Daoy (cell line): ENCODE measurements around the gene PHF21B. TPM values are rescaled to one million over a fixed set of nuclear protein-coding genes. Genes with fewer than 3 reads are reported as not detected.

Experiments used
- DNase-seq: peaks from one replicate; pipeline ENCODE4 v3.0.0-alpha.2; 2015; ENCODE audit warnings: low read depth
- total RNA-seq: library from RNA; depleted of rRNA; stranded (reverse); fragments of >200 nt; shearing (Covaris generic); gene quantifications from 2 replicates; pipeline ENCODE4 v1.2.3, GENCODE V29; 2014

The PHF21B gene
- total RNA-seq, 1 experiment from 2014 or later: 0.57 TPM

DNA sequence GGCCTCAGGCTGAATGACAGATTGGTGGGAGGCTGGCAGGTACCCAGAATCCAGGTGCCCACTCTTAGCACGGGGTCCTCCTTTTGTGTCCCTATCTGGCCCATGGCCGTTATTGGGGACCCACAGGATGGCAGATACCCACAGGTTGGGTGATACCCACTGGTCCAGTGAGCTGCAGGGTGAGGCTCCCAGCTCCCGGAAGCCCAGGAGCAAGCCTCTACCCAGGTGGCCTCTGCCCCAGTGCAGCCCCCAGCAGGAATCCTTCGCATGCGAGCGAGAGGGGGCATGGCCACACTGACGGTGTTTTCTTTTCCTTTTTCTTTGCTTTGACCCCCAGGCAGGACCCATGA, 116.1 kb downstream of the PHF21B start:
- DNase-seq: no peak

- DNase-seq: no peak
Observed at GRCh38 chr22:44892803-44893730, 116.7 kb downstream of the PHF21B start.

GRCh38 chr22:44892243-44892642, 117.6 kb downstream of the PHF21B start:
- DNase-seq: no peak

- DNase-seq: no peak
Observed at GRCh38 chr22:44891791-44892190, 118.0 kb downstream of the PHF21B start.

DNA sequence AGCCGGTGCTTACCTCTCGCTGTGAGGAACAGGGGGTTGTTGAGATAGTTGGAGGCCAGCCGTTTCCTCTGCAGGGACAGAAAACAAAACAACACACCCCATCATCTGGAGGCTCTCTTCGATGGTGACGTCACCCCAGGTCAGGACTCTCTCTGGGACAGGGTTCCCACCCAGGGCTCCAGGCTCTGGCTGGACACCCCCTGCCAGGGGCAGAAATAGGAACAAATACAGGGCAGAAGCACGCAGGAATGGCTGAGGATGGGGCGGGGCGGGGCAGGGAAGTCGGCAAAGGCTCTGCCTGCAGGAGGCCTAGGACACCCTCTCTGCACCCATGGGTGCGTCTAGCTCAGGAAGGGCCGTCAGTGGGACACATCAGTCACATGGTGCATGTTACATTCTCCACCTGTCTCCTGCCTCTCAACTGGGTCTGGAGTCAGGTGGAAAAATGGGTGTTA, 118.5 kb downstream of the PHF21B start:
- no peak for DNase-seq

GRCh38 chr22:44890416-44891292, 119.2 kb downstream of the PHF21B start:
- DNase-seq: no peak

GRCh38 chr22:44889255-44889878, 120.4 kb downstream of the PHF21B start:
- DNase-seq: peak; percentile 20

GRCh38 chr22:44888491-44889254, 121.1 kb downstream of the PHF21B start:
- DNase-seq: no peak

DNA sequence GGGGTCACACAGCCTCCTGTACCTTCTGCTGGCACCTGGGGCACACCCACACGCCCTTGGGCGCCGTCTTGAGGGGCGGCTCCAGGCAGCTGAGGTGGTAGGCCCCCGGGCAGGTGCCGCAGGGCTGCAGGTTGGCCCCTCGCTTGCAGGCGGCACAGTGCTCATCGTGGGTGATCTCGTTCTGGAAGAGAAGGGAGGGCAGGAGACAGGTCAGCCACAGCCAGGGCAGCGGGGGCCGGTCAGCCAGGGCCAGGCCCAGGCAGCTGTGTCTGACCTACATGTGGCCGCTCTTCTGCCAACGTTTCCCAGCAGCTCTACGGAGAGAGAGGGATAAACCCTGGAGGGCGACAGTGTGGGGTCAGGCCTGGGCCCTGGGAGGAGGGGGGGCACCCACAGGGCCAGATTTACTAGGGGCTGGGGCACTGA, 121.9 kb downstream of the PHF21B start:
- DNase-seq: no peak

DNA sequence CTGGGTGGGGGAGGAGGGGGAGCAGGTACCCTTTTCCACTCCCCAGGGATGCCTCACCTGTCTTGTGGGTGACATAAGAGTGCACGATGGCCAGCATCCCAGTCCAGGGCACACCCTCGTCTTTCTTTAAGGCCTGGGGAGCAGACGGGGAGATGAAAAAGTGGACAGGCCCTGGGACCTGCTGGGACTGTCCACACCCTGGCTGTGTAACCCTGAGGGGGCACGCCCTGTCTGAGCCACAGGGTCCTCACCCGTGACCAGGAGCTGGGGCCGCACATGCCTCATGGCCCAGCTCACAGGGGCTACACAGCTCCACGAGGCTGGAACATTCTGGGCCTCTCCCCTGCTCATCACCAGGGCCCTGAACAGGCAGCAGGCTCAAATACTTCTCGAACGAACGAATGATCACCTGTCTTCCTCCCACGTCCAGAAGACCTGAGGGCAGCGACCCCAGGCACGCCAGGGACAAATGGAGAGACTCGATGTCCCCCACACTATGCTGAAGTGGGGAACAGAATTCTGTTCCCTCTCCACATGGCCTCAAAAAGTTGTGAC, 123.9 kb downstream of the PHF21B start:
- DNase-seq: no peak

GRCh38 chr22:44884968-44885805, 124.6 kb downstream of the PHF21B start:
- DNase-seq: no peak

DNA sequence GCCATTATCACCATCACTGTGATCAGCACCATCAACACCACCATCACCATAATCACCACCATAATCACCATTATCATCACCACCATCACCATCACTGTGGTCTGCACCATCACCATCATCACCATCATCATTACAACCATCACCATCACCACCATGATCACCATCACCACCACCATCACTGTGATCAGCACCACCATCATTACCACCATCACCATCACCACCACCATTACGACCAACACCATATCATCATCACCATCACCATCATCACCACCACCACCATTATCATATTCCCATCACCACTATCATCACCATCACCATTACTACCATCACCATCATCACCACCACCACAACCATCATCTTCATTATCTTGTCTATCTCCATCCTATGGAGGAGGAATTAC, 125.2 kb downstream of the PHF21B start:
- no peak for DNase-seq

DNA sequence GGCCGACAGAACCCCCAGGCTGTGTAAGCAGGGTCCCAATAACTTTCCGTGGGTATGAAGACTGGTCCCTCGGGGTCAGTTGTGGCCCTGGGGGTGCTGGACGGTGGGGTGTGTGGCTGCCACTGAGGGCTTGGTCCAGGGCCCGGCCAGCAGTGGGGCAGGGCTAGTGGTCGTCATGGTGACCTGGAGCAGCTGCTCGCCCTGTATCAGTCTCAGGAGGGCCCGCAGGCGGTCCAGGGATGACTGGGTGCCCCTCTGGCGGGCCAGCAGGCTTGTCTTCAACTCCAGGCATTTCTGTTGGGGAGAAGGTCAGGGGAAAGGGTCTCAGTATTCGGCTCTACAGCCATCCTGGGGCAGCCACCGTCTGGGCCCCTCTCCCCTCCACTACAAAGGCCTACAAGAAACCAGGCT, 126.8 kb downstream of the PHF21B start:
- no peak for DNase-seq

GRCh38 chr22:44882226-44882905, 127.4 kb downstream of the PHF21B start:
- DNase-seq: no peak

DNA sequence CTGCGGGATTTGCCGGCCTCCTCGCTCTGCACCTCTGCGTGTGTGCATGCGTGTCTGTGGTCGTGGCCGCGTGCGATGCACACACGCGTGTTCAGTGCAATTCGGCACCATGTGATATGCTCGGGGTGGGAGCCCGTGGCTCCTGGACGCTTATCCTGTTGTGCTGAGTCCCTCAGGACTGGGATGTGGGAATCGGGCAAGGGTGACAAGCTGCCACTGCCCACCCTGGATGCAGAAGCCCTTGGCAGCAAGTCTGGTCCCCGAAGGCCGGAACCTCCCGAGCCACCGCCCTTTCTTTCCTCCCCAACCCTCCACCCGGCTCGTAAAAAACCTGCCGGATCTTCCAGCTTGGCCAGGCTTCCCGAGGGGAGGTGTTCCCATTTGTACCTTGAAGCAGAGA, 128.2 kb downstream of the PHF21B start:
- DNase-seq: no peak

- DNase-seq: no peak
Observed at GRCh38 chr22:44880610-44881290, 129.1 kb downstream of the PHF21B start.

- no peak for DNase-seq
Observed at GRCh38 chr22:44879301-44879680, 130.5 kb downstream of the PHF21B start.

GRCh38 chr22:44878483-44879300, 131.1 kb downstream of the PHF21B start:
- no peak for DNase-seq
